Femur (tissue), 1 donor: ENCODE results near the gene ADAM22.

Experiments used
- DNase-seq: peaks from one replicate; pipeline ENCODE4 v3.0.0-alpha.2; 2017

Gene ADAM22

GRCh38 chr7:88219781-88220747 lies 286.0 kb downstream of the ADAM22 start, which contains the start of gene SRI:
SRI (minus strand) TSS chr7:88220038; CDS start chr7:88220026, 12 bp downstream.
- peak; percentile 90 for DNase-seq

- DNase-seq = no peak
Observed at GRCh38 chr7:88223265-88223664, 289.2 kb downstream of the ADAM22 start.

- no peak for DNase-seq
Observed at GRCh38 chr7:88224601-88225275, 290.7 kb downstream of the ADAM22 start.

GRCh38 chr7:88226201-88226600 lies 292.1 kb downstream of the ADAM22 start:
- DNase-seq = no peak

- no peak for DNase-seq
Observed at GRCh38 chr7:88226886-88227516, 292.9 kb downstream of the ADAM22 start.

GRCh38 chr7:88229302-88229995 lies 295.4 kb downstream of the ADAM22 start:
- no peak for DNase-seq

- no peak for DNase-seq
Observed at GRCh38 chr7:88230646-88231045, 296.6 kb downstream of the ADAM22 start.

- no peak for DNase-seq
Observed at GRCh38 chr7:88233828-88234227, 299.8 kb downstream of the ADAM22 start.

GRCh38 chr7:88239852-88240251 lies 305.8 kb downstream of the ADAM22 start:
- DNase-seq = no peak

- peak; percentile 37 for DNase-seq
Observed at GRCh38 chr7:88243345-88243909, 309.4 kb downstream of the ADAM22 start.

GRCh38 chr7:88244258-88244657 lies 310.2 kb downstream of the ADAM22 start:
- no peak for DNase-seq
